HEK293 (cell line): ENCODE measurements around the gene SHROOM3.

Experiments
- CTCF ChIA-PET: fragments of 350-600 bp; formaldehyde crosslinking; extraction: SDS; loops from one replicate; lab custom pipeline; 2021; ENCODE audit warnings: antibody characterized with exemption; lab: Yijun Ruan, JAX
- POLR2A ChIA-PET: fragments of 300-600 bp; formaldehyde crosslinking; extraction: SDS; loops from one replicate; lab custom pipeline; 2020; ENCODE audit warnings: antibody characterized with exemption, inconsistent platforms; lab: Yijun Ruan, JAX
- H3K27ac ChIP-seq: fragments of 200-500 bp; sonication (Bioruptor generic); 2 replicates; pipeline ENCODE4 v1.5.1; 2014; ENCODE audit warnings: low read depth, low read length, control low read depth, inconsistent platforms; ENCODE audit errors: extremely low read depth
- H3K36me3 ChIP-seq, 2 experiments: fragments of 200-500 bp in 1 of 2; sonication (Bioruptor generic) in 1 of 2; 1 replicate in 1 of 2; 2 replicates in 1 of 2; pipeline ENCODE4 v1.5.1; 2014 to 2017; ENCODE audit warnings: inconsistent platforms in 2 of 2, low read length in 2 of 2; ENCODE audit not compliant: control insufficient read depth in 2 of 2, insufficient read depth in 1 of 2
- H3K4me1 ChIP-seq: fragments of 200-500 bp; sonication (Bioruptor generic); 2 replicates; pipeline ENCODE4 v1.5.1; 2014; ENCODE audit warnings: mild to moderate bottlenecking, low read length, inconsistent platforms; ENCODE audit not compliant: control insufficient read depth, insufficient read depth
- H3K4me3 ChIP-seq: 2 replicates; pipeline ENCODE4 v1.5.1; 2011; ENCODE audit warnings: low read depth, mild to moderate bottlenecking, control low read depth, low read length, moderate library complexity
- H3K9me3 ChIP-seq: fragments of 200-500 bp; sonication (Bioruptor generic); 2 replicates; pipeline ENCODE4 v1.5.1; 2014; ENCODE audit warnings: low read depth, low read length, inconsistent platforms; ENCODE audit not compliant: control insufficient read depth, insufficient read depth
- EGR2 ChIP-seq: fragments of 450-650 bp; formaldehyde crosslinking; IDR thresholded peaks from 2 replicates; pipeline ENCODE4 v1.5.1; 2016; ENCODE audit warnings: low read depth, missing biosample characterization, missing genetic modification characterization
- HOXD13 ChIP-seq: sonication (generic); formaldehyde crosslinking; IDR thresholded peaks from 2 replicates; pipeline ENCODE4 v1.8.0; 2022; ENCODE audit warnings: missing genetic modification reagents, borderline replicate concordance
- MZF1 ChIP-seq: fragments of 450-650 bp; formaldehyde crosslinking; IDR thresholded peaks from 2 replicates; pipeline ENCODE4 v1.5.1; 2017; ENCODE audit warnings: missing biosample characterization, missing genetic modification characterization, borderline replicate concordance
- REPIN1 ChIP-seq: fragments of 450-650 bp; formaldehyde crosslinking; IDR thresholded peaks from 2 replicates; pipeline ENCODE4 v1.5.1; 2017; ENCODE audit warnings: missing biosample characterization, missing genetic modification characterization, low read depth
- SP7 ChIP-seq: fragments of 450-650 bp; formaldehyde crosslinking; IDR thresholded peaks from 2 replicates; pipeline ENCODE4 v1.5.1; 2016; ENCODE audit warnings: missing biosample characterization, missing genetic modification characterization
- ZBTB17 ChIP-seq: fragments of 450-650 bp; formaldehyde crosslinking; IDR thresholded peaks from 2 replicates; pipeline ENCODE4 v1.5.1; 2016; ENCODE audit warnings: missing biosample characterization, missing genetic modification characterization
- ZBTB48 ChIP-seq: fragments of 450-650 bp; formaldehyde crosslinking; IDR thresholded peaks from 2 replicates; pipeline ENCODE4 v1.5.1; 2016; ENCODE audit warnings: missing biosample characterization, missing genetic modification characterization
- ZNF121 ChIP-seq: fragments of 450-650 bp; formaldehyde crosslinking; IDR thresholded peaks from 2 replicates; pipeline ENCODE4 v1.5.1; 2016; ENCODE audit warnings: missing biosample characterization, missing genetic modification characterization
- ZNF138 ChIP-seq: fragments of 450-650 bp; formaldehyde crosslinking; IDR thresholded peaks from 2 replicates; pipeline ENCODE4 v1.5.1; 2016; ENCODE audit warnings: missing biosample characterization, missing genetic modification characterization, borderline replicate concordance
- ZNF19 ChIP-seq: fragments of 450-650 bp; formaldehyde crosslinking; IDR thresholded peaks from 2 replicates; pipeline ENCODE4; 2016; ENCODE audit warnings: missing biosample characterization, missing genetic modification characterization, low read depth
- ZNF223 ChIP-seq: fragments of 450-650 bp; formaldehyde crosslinking; IDR thresholded peaks from 2 replicates; pipeline ENCODE4 v1.5.1; 2016; ENCODE audit warnings: missing biosample characterization, missing genetic modification characterization
- ZNF23 ChIP-seq: fragments of 450-650 bp; formaldehyde crosslinking; IDR thresholded peaks from 2 replicates; pipeline ENCODE4 v1.5.1; 2016; ENCODE audit warnings: missing biosample characterization, missing genetic modification characterization, borderline replicate concordance
- ZNF280C ChIP-seq: fragments of 450-650 bp; formaldehyde crosslinking; IDR thresholded peaks from 2 replicates; pipeline ENCODE4 v1.5.1; 2016; ENCODE audit warnings: missing biosample characterization, missing genetic modification characterization
- ZNF311 ChIP-seq: fragments of 450-650 bp; formaldehyde crosslinking; IDR thresholded peaks from 2 replicates; pipeline ENCODE4 v1.5.1; 2017; ENCODE audit warnings: missing biosample characterization, missing genetic modification characterization, borderline replicate concordance
- ZNF354C ChIP-seq: fragments of 450-650 bp; formaldehyde crosslinking; IDR thresholded peaks from 2 replicates; pipeline ENCODE4 v1.5.1; 2016; ENCODE audit warnings: missing biosample characterization, missing genetic modification characterization, low read depth, borderline replicate concordance
- ZNF37A ChIP-seq: fragments of 450-650 bp; IDR thresholded peaks from 2 replicates; pipeline ENCODE4 v1.5.1; 2018; ENCODE audit warnings: missing biosample characterization, missing genetic modification characterization
- ZNF501 ChIP-seq: fragments of 450-650 bp; formaldehyde crosslinking; IDR thresholded peaks from 2 replicates; pipeline ENCODE4 v1.5.1; 2016; ENCODE audit warnings: missing biosample characterization, missing genetic modification characterization
- ZNF596 ChIP-seq: fragments of 450-650 bp; IDR thresholded peaks from 2 replicates; pipeline ENCODE4 v1.5.0; 2018; ENCODE audit warnings: missing biosample characterization, mild to moderate bottlenecking, missing genetic modification characterization, moderate library complexity
- ZNF777 ChIP-seq: fragments of 450-650 bp; formaldehyde crosslinking; IDR thresholded peaks from 2 replicates; pipeline ENCODE4 v1.5.1; 2017; ENCODE audit warnings: missing biosample characterization, missing genetic modification characterization, borderline replicate concordance
- ZXDB ChIP-seq: fragments of 450-650 bp; formaldehyde crosslinking; IDR thresholded peaks from 2 replicates; pipeline ENCODE4 v1.5.1; 2016; ENCODE audit warnings: missing biosample characterization, missing genetic modification characterization
- TF ChIP-seq, protein P1 (sequence below): fragments of 450-650 bp; formaldehyde crosslinking; IDR thresholded peaks from 2 replicates; pipeline ENCODE4 v1.5.1; 2016; ENCODE audit warnings: missing biosample characterization, missing genetic modification characterization
- TF ChIP-seq, protein P2 (sequence below): fragments of 450-650 bp; formaldehyde crosslinking; IDR thresholded peaks from 2 replicates; pipeline ENCODE4 v1.5.1; 2016; ENCODE audit warnings: missing biosample characterization, missing genetic modification characterization, low read depth
- TF ChIP-seq, protein P3 (sequence below): fragments of 450-650 bp; formaldehyde crosslinking; IDR thresholded peaks from 2 replicates; pipeline ENCODE4 v1.5.1; 2016; ENCODE audit warnings: missing biosample characterization, missing genetic modification characterization
- TF ChIP-seq, protein P4 (sequence below): fragments of 450-650 bp; formaldehyde crosslinking; IDR thresholded peaks from 2 replicates; pipeline ENCODE4 v1.5.1; 2016; ENCODE audit warnings: missing biosample characterization, missing genetic modification characterization

SHROOM3 gene

DNA sequence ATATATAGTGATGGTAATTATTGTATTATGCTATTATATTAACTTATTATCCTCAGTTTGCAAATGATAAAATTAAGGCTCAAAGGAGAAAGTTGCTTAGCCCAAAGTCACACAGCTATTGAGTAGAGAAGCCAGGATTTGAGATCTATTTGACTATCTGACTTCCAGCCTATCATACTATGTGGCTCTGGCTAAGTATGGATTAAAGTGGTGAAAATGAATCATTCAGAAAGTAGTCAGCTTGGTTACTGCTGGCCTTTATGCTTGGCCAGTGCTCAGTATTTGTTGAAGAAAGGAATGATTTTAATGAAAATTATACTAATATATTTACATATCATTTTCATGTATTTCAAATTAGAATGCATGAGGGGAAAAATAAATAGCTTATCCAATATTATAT is 219.8 kb downstream of the SHROOM3 start (continued):
- TF ChIP-seq ZNF37A (tag by site-specific recombination) (no peak), ZNF223 (no peak), HOXD13 (CRISPR knock-in tag) (no peak), ZNF19 (tag by site-specific recombination) (no peak), ZNF23 (no peak), ZNF501 (tag by site-specific recombination) (no peak), ZBTB48 (no peak), ZXDB (tag by site-specific recombination) (no peak)
- TF ChIP-seq, protein P1, sequence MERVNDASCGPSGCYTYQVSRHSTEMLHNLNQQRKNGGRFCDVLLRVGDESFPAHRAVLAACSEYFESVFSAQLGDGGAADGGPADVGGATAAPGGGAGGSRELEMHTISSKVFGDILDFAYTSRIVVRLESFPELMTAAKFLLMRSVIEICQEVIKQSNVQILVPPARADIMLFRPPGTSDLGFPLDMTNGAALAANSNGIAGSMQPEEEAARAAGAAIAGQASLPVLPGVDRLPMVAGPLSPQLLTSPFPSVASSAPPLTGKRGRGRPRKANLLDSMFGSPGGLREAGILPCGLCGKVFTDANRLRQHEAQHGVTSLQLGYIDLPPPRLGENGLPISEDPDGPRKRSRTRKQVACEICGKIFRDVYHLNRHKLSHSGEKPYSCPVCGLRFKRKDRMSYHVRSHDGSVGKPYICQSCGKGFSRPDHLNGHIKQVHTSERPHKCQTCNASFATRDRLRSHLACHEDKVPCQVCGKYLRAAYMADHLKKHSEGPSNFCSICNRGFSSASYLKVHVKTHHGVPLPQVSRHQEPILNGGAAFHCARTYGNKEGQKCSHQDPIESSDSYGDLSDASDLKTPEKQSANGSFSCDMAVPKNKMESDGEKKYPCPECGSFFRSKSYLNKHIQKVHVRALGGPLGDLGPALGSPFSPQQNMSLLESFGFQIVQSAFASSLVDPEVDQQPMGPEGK (tag by site-specific recombination): no peak

- Histone ChIP-seq H3K4me1 (no peaks in the 10 kb centered on the region; the same call in 1 of the 2 replicates), H3K4me3 (no peak overlapping the region), H3K27ac (no peak overlapping the region), H3K9me3 (no peaks in the 10 kb centered on the region), H3K36me3 (no peaks in the 10 kb centered on the region)
- ChIA-PET CTCF (interaction anchor here (1.3 kb wide), 1 partner anchor 12 kb away, joined by 3 read pairs; no protein-coding TSS in a partner anchor), POLR2A (no interaction called here)
- TF ChIP-seq ZNF223 (no peak), REPIN1 (tag by site-specific recombination) (no peak), ZNF311 (no peak), ZNF596 (tag by site-specific recombination) (no peak), SP7 (tag by site-specific recombination) (no peak), MZF1 (tag by site-specific recombination) (no peak), EGR2 (tag by site-specific recombination) (no peak), ZNF280C (no peak), ZBTB17 (tag by site-specific recombination) (no peak), ZNF138 (tag by site-specific recombination) (no peak), ZNF121 (tag by site-specific recombination) (no peak), ZNF777 (tag by site-specific recombination) (no peak), ZNF354C (tag by site-specific recombination) (no peak)
- TF ChIP-seq, protein P2, sequence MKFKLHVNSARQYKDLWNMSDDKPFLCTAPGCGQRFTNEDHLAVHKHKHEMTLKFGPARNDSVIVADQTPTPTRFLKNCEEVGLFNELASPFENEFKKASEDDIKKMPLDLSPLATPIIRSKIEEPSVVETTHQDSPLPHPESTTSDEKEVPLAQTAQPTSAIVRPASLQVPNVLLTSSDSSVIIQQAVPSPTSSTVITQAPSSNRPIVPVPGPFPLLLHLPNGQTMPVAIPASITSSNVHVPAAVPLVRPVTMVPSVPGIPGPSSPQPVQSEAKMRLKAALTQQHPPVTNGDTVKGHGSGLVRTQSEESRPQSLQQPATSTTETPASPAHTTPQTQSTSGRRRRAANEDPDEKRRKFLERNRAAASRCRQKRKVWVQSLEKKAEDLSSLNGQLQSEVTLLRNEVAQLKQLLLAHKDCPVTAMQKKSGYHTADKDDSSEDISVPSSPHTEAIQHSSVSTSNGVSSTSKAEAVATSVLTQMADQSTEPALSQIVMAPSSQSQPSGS (tag by site-specific recombination): no peak
- TF ChIP-seq, protein P3, sequence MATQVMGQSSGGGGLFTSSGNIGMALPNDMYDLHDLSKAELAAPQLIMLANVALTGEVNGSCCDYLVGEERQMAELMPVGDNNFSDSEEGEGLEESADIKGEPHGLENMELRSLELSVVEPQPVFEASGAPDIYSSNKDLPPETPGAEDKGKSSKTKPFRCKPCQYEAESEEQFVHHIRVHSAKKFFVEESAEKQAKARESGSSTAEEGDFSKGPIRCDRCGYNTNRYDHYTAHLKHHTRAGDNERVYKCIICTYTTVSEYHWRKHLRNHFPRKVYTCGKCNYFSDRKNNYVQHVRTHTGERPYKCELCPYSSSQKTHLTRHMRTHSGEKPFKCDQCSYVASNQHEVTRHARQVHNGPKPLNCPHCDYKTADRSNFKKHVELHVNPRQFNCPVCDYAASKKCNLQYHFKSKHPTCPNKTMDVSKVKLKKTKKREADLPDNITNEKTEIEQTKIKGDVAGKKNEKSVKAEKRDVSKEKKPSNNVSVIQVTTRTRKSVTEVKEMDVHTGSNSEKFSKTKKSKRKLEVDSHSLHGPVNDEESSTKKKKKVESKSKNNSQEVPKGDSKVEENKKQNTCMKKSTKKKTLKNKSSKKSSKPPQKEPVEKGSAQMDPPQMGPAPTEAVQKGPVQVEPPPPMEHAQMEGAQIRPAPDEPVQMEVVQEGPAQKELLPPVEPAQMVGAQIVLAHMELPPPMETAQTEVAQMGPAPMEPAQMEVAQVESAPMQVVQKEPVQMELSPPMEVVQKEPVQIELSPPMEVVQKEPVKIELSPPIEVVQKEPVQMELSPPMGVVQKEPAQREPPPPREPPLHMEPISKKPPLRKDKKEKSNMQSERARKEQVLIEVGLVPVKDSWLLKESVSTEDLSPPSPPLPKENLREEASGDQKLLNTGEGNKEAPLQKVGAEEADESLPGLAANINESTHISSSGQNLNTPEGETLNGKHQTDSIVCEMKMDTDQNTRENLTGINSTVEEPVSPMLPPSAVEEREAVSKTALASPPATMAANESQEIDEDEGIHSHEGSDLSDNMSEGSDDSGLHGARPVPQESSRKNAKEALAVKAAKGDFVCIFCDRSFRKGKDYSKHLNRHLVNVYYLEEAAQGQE (tag by site-specific recombination): no peak
- TF ChIP-seq, protein P4, sequence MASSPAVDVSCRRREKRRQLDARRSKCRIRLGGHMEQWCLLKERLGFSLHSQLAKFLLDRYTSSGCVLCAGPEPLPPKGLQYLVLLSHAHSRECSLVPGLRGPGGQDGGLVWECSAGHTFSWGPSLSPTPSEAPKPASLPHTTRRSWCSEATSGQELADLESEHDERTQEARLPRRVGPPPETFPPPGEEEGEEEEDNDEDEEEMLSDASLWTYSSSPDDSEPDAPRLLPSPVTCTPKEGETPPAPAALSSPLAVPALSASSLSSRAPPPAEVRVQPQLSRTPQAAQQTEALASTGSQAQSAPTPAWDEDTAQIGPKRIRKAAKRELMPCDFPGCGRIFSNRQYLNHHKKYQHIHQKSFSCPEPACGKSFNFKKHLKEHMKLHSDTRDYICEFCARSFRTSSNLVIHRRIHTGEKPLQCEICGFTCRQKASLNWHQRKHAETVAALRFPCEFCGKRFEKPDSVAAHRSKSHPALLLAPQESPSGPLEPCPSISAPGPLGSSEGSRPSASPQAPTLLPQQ (tag by site-specific recombination): no peak
These were observed 220.8 kb downstream of the SHROOM3 start for GRCh38 chr4:76655566-76656479.
